GM18502 (cell line): ENCODE data around the gene APOBEC3H.

ENCODE experiments used
- ATAC-seq: cut with Tn5 transposase; IDR thresholded peaks from one replicate; pipeline ENCODE4 v1.9.1; 2021; ENCODE audit warnings: mild to moderate bottlenecking; ENCODE audit not compliant: unreplicated experiment, poor library complexity

Gene APOBEC3H

DNA sequence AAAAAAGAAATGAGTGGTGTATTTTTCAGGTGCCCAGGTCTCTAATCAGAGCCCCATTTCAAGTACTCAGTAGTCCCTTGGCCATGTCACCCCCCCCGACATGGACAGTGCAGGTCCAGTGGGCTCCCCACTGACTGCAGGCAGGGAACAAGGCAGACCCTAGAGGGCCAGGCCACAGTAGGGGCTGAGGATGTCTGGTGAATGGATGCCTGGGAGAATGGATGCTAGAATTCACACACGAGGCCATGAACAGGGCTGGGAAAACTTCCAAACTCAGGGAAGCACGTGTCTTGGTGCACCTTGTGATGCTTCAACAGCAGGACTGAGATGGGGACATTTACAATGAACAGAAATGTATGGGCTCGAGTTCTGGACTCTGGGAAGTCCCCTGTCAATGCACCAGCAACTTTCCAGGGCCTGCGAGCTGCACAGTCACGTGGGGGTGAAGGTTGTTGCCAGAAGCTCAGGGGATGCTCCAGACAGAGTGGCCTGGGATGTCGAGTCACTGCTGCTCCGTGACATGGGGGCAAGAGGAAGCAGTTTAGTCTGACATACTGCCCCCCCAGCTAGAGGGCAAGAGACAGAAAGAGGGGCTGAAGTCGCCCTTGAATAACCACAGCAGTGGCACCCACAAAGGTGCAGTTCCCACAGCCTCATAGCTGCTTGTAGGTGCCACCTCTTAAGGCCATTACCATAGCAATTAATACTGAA lies 16.8 kb upstream of the APOBEC3H start:
- no peak for ATAC-seq

GRCh38 chr22:39081016-39081415 lies 16.0 kb upstream of the APOBEC3H start:
- no peak for ATAC-seq

DNA sequence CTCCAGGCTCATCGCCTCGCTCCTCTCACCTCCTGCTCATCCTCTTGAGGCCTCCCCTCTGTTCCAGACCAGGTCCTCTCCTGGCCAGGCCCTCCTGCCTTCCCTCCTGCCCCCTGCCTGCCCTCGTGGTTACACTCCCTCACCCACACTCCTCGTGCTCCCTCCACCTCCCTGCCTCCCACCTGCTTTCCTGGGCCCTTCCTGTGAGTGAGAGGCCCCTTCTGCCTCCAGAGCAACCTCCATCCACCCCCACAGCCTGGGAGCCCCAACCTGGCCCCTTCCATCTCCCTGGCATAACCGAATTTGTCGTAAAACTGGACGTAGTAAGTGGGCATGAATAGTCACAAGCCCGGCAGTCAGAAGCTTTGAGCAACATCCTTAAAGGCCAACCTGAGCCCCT lies 15.4 kb upstream of the APOBEC3H start:
- ATAC-seq: no peak

DNA sequence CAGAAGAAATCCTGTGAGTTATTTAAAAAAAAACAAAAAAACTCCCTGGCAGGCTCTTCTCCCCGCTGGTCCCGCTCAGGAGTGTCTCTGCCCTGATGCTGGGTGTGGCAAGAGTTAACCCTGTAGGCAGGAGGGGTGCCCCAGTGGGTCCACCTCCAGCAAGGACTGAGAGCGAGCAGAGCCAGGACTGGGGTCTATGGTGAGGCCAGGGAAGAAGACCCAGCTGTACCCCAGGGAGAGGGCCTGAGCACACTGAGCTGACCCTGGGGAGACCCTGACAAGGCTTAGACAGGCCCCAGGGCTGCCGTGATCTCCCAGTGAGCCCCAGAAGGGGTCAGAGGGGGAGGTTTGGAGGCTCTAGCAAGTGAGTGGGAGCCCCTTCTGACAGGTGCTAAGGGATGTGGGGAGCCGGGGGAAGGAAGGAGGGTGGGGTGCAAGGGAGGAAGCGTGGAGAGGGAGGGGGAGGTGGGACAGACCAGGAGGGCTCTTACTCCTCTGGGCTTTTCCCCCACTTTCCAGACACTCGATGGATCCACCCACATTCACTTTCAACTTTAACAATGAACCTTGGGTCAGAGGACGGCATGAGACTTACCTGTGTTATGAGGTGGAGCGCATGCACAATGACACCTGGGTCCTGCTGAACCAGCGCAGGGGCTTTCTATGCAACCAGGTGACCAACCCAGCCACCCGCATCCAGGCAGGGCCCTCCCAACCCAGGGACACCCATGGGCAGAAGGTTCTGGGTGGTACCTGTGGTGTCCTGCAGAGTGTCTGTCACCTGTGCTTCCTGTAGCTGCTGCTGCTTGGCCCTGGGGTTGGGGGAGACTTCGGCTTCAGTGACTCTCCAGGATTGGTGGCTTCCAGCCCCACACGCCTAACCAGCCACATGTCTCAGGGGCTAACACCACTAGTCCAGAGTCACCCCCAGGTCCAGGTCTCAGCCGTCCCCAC lies 13.6 kb upstream of the APOBEC3H start:
- no peak for ATAC-seq

DNA sequence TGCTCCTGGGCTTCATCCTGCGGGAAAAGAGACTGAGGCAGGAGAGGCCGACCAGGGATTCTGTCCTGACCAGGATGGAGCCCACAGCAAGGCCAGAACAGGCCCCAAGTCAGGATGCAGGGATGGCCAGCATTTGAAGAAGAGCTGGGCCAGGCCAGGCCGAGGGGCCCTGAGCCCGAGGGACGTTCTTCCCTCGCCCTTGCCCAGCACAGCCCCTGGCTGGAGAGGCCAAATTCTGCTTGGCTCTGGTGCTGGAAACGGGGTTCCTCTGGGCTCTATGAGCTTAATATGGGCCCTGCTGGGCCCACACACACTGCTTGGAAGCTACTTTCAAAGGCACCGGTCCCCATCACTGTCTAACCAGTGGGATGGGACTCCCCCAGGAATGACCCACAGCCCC lies 12.4 kb upstream of the APOBEC3H start:
- ATAC-seq: no peak

DNA sequence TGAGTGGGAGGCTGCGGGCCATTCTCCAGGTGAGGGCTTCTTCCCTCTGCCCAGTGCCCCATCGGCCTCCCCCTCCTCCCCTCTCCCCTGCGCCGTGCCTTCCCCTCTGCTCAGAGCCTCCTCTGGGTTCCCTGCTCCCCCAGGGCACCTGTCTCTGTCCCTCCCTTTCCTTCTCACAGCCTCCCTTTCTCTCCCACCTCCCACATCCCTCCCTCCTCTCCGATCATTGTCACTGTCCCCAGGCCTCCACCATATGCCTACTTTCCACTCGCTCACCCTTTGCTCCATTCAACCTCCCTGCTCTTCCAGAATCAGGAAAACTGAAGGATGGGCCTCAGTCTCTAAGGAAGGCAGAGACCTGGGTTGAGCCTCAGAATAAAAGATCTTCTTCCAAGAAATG lies 9.9 kb upstream of the APOBEC3H start:
- ATAC-seq: no peak

GRCh38 chr22:39087881-39088684 lies 9.0 kb upstream of the APOBEC3H start:
- no peak for ATAC-seq

GRCh38 chr22:39088685-39089032 lies 8.4 kb upstream of the APOBEC3H start:
- ATAC-seq: no peak

- no peak for ATAC-seq
Measured at GRCh38 chr22:39089928-39090327, 7.1 kb upstream of the APOBEC3H start.

DNA sequence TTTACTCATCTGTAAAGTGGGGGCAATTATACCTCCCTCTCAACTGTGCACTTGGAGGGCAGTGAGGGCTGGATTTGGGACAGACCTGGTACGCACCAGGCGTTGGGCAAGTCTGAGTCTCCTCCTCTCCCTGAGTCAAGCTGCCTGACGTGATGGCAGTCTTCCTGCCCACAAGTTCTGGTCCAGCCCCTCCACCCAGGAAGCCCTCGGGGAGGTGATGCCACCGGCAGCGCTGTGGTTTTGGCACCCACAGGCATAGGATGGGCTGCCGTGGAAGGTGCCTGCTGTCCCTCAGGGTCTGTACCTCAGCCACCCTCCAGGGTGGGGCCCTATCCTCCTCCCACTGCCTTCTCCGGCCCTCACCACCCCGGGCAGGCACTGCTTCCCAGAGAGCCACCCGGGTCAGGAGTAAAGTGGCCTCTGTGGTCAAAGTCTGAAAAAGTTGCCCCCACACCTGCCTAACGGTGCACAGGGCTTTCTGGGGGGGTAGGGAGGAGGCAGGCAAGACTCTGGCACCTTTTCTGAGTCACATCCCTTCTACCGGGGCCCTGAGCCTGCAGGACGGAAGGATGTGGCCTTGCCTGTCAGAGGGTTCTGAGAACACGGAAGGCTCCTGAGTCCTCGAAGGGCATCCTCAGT lies 6.5 kb upstream of the APOBEC3H start:
- no peak for ATAC-seq

GRCh38 chr22:39091126-39092081 lies 5.6 kb upstream of the APOBEC3H start:
- no peak for ATAC-seq

DNA sequence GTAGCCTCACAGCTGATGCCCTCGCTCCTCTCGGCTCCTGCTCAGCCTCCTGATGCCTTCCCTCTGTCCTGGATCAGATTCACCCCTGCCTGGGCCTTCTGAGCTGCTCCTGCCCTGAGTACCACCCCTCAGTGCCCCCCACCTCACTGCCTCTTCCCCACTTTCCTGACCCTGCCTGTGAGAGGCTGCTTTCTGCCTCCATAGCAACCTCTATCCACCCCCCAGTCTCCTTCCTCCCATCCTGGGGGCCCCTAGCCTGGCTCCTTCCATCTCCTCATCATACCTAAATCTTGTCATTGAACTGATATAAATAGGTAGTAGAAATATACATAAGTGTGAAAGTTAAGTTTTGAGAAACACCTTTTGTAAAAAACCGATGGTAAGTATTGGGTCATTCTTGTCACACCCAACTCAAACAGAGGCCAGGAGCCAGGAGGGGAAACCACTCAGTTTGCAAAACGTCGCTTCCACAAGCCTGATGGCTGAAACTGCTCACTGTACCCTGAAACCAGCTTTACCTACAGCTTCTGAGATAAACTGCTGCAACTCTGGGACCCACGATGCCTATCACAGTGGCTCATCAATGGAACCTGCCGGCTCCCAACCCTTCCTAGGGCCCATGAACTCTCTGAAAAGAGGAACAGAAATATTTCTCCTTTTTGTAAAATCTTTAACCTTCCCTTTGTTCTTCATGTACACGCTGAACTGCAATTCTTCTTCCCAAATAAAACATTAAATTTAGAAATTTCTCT lies 4.8 kb upstream of the APOBEC3H start:
- ATAC-seq: no peak

GRCh38 chr22:39094717-39095389 lies 2.2 kb upstream of the APOBEC3H start:
- no peak for ATAC-seq

- no peak for ATAC-seq
Measured at GRCh38 chr22:39095971-39096370, 1.1 kb upstream of the APOBEC3H start.

DNA sequence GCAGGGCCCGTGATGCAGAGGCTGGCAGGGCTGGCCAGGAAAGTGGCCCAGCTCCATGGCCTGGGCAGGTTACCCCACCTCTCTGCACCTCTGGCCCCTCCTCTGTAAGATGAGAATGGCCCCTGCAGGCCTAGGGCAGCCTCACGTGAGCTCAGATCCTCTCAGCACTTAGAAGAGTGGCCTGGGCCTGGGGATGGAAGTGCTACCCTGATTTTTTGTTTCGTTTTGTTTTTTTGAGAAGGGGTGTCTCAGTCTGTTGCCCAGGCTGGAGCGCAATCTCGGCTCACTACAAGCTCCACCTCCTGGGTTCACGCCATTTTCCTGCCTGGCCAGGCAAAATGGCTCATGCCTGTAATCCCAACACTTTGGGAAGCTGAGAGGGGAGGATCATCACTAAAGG lies 982 bp downstream of the APOBEC3H start:
- ATAC-seq: no peak

- ATAC-seq: no peak
Measured at GRCh38 chr22:39098576-39098975, 1.5 kb downstream of the APOBEC3H start.

GRCh38 chr22:39101226-39101625 lies 4.2 kb downstream of the APOBEC3H start:
- ATAC-seq: no peak

GRCh38 chr22:39103431-39103830 lies 6.4 kb downstream of the APOBEC3H start:
- ATAC-seq: no peak
